BLaER1 treated with 17β-estradiol and CSF1 and Interleukin-3, amounts not matched to agents 10 nM and 100 nM (cell line): Measurements from ENCODE around the gene PSMA7.

Source experiments
- H3K27ac ChIP-seq, 11 experiments: shearing (Covaris generic); formaldehyde crosslinking; 2 replicates each; pipeline ENCODE4 v1.8.1; 2022
- H3K27me3 ChIP-seq, 11 experiments: shearing (Covaris generic); formaldehyde crosslinking; 2 replicates each; pipeline ENCODE4 v1.8.1; 2022
- H3K36me3 ChIP-seq, 11 experiments: shearing (Covaris generic); formaldehyde crosslinking; 2 replicates each; pipeline ENCODE4 v1.8.1; 2022
- H3K4me1 ChIP-seq, 10 experiments: shearing (Covaris generic); formaldehyde crosslinking; 2 replicates each; pipeline ENCODE4 v1.8.1; 2022
- H3K4me2 ChIP-seq, 11 experiments: shearing (Covaris generic); formaldehyde crosslinking; 2 replicates each; pipeline ENCODE4 v1.8.1; 2022
- H3K4me3 ChIP-seq, 10 experiments: shearing (Covaris generic); formaldehyde crosslinking; 2 replicates each; pipeline ENCODE4 v1.8.1; 2022
- H3K9ac ChIP-seq, 11 experiments: shearing (Covaris generic); formaldehyde crosslinking; 2 replicates each; pipeline ENCODE4 v1.8.1; 2022
- H3K9me3 ChIP-seq, 11 experiments: shearing (Covaris generic); formaldehyde crosslinking; replicated peaks in 1 of 11; 2 replicates each; pipeline ENCODE4 v1.8.1; 2022
- H4K20me1 ChIP-seq, 11 experiments: shearing (Covaris generic); formaldehyde crosslinking; 2 replicates each; pipeline ENCODE4 v1.8.1; 2022
- Cebpa-rat ChIP-seq, 11 experiments: shearing (Covaris generic); IDR thresholded peaks; 2 replicates each; pipeline ENCODE4 v1.8.1; 2022

The PSMA7 gene

DNA sequence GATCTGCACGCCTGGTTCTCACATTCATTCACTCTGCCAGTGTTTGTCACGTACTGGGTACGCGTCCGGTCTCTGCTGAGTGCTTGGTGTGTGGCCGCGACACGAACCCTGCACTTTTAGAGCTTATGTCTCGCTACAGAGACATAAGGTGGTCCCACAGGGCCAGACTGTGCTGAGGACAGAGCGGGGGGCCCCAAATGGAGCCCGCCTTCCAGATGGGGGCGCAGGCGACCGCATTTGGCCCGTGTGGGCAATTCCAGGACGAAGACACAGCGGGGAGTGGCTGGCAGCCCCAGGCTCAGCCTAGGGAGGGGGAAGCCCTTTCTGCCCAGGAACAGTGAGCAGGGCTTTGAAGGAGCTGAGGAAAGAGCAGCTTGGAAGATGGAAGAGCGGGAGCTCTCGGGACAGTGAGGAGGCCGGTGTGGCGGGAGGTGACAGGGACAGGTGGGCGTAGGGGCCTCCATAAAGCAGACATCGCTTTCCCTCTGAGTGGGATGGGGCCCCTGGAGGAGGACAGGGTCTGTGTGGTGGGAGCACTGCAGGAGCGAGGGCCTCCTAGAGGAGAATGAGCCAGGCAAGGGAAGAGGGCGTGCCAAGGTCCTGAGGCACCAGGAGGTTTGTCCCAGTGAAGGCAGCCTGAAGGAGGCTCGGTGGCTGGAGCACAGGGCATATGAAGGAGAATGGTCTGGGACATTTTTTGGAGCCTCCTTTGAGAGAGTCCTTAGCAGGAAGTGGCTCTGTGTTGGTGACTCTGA is 31.9 kb upstream of the PSMA7 start:
- Histone ChIP-seq H3K9ac (no peak overlapping the region; a peak in 1 of 22 replicates), H3K9me3 (no peaks in the 10 kb centered on the region), H3K4me3 (no peak overlapping the region), H3K27me3 (no peaks in the 10 kb centered on the region), H3K4me1 (no peaks in the 10 kb centered on the region), H3K4me2 (no peak overlapping the region), H3K36me3 (peaks cover 52 to 93% (median 71%) of the 10 kb centered on the region in 11 experiments), H4K20me1 (peaks cover 0 to 6% (median 0%) of the 10 kb centered on the region in 11 experiments; a peak in 2 of 22 replicates), H3K27ac (no peak overlapping the region)
- no peak for TF ChIP-seq Cebpa-rat (IDR thresholded peaks at IDR 0.05)

DNA sequence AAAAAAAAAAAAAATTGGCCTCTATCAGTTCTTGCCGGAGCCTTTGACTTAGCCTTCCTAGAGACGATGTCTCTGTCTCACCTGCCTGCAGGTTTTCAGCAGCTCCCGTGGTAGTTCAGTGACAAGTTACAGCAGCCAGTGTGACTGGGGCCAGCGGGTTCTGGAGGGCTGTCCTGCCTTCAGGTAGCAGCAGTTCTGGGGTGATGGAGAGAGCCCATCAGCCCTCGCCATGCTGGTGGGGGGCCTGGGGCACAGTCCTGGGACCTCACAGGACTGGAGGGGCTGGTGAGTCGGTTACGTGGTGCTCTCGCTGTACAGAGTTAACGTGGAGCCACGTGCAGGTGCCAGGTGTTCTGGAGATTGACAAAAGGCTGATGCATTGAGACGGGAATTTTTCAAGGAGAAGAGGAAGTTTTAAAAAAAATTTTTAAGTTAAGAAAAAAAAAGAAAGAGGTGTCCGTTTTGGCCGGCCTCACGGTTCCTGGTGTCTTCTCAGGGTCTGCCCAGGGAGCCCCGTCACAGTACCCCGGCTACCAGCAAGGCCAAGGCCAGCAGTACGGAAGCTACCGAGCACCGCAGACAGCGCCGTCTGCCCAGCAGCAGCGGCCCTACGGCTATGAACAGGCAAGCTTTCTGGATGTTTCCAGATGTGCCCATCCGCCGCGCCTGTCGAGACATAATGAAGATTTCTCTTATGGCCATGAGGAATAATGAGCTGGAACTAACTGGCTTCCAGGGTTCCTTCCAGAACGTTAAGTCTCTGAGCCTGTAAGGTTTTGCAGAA is 31.0 kb upstream of the PSMA7 start:
- Histone ChIP-seq H3K4me1 (no peaks in the 10 kb centered on the region), H3K4me3 (no peak overlapping the region), H3K4me2 (no peak overlapping the region), H3K36me3 (peaks cover 58 to 96% (median 76%) of the 10 kb centered on the region in 11 experiments), H3K27me3 (no peaks in the 10 kb centered on the region), H3K27ac (no peak overlapping the region), H3K9me3 (no peaks in the 10 kb centered on the region), H3K9ac (no peak overlapping the region; a peak in 1 of 22 replicates), H4K20me1 (peaks cover 0 to 14% (median 0%) of the 10 kb centered on the region in 11 experiments; a peak in 2 of 22 replicates)
- TF ChIP-seq Cebpa-rat (IDR thresholded peaks at IDR 0.05) = no peak

DNA sequence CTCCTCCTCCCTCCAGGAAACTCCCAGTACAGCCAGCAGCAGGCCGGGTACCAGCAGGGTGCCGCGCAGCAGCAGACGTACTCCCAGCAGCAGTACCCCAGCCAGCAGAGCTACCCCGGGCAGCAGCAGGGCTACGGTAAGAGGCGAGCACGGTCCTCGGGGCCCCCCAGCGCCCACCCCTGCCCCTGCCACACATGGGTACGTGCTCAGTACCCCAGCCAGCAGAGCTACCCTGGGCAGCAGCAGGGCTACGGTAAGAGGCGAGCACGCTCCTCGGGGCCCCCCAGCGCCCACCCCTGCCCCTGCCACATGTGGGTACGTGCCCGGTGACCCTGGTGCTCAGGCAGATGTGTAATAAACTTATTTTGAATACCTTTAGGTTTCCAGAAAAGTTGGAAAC is 29.5 kb upstream of the PSMA7 start:
- no peaks in the 10 kb centered on the region for H3K4me1 ChIP-seq
- H3K27ac ChIP-seq = no peak overlapping the region
- no peak overlapping the region for H3K9ac ChIP-seq
- TF ChIP-seq Cebpa-rat (IDR thresholded peaks at IDR 0.05) = no peak
- peaks cover 65 to 97% (median 81%) of the 10 kb centered on the region in 11 experiments for H3K36me3 ChIP-seq
- no peaks in the 10 kb centered on the region for H3K27me3 ChIP-seq
- H4K20me1 ChIP-seq = peaks cover 0 to 29% (median 0%) of the 10 kb centered on the region in 11 experiments; a peak in 4 of 22 replicates
- no peak overlapping the region for H3K4me3 ChIP-seq
- H3K4me2 ChIP-seq = no peak overlapping the region
- H3K9me3 ChIP-seq = no peaks in the 10 kb centered on the region

DNA sequence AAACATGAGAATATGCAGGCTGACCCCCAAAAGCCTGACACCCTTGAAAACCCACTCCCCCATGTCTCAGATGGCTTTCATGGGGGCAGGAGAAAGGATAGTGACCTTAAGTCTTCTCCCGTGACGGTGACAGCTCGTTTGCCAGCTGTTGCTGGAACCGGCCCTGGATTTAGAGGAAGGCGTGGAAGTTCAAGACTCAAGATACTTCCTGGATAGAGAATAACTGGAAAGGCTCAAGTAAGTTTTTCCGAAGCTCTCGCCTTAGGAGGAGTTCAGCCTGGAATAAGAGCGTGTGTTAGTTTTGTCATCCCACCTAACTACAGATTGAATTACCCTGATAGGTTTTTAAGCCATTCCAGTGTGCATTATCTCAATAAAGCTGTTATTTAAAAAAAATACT is 28.1 kb upstream of the PSMA7 start:
- Histone ChIP-seq H3K4me1 (no peaks in the 10 kb centered on the region), H3K4me2 (no peak overlapping the region), H4K20me1 (peaks cover 0 to 36% (median 0%) of the 10 kb centered on the region in 11 experiments; a peak in 4 of 22 replicates), H3K36me3 (peaks cover 71 to 99% (median 85%) of the 10 kb centered on the region in 11 experiments), H3K9me3 (no peaks in the 10 kb centered on the region), H3K9ac (no peak overlapping the region), H3K27me3 (no peaks in the 10 kb centered on the region), H3K4me3 (no peak overlapping the region), H3K27ac (no peak overlapping the region)
- TF ChIP-seq Cebpa-rat (IDR thresholded peaks at IDR 0.05) = no peak

DNA sequence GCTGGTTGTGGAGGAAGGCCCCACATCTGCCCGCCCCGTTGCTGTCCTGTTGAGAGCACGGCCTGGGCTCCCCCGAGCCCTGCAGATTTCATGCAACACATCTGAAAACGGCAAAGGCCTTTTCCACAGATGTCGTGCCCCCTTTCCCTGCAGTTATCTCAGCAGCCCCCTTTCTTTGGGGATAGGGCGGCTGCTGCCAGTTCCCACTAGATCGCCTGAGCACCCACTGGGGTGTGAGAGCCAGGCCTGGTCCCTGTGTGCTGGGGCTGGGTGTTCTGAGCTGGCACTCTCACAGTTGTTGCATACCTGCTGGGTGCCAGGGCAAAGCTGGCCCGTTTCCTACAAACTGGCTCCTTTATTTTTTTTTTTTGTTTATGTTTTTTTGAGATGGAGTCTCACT is 27.3 kb upstream of the PSMA7 start:
- Histone ChIP-seq H3K9me3 (no peaks in the 10 kb centered on the region), H3K36me3 (peaks cover 71 to 99% (median 88%) of the 10 kb centered on the region in 11 experiments), H3K4me3 (no peak overlapping the region), H3K27ac (no peak overlapping the region), H4K20me1 (peaks cover 0 to 39% (median 0%) of the 10 kb centered on the region in 11 experiments; a peak in 6 of 22 replicates), H3K4me1 (no peaks in the 10 kb centered on the region), H3K9ac (no peak overlapping the region), H3K4me2 (no peak overlapping the region), H3K27me3 (no peaks in the 10 kb centered on the region)
- TF ChIP-seq Cebpa-rat (IDR thresholded peaks at IDR 0.05) = no peak

DNA sequence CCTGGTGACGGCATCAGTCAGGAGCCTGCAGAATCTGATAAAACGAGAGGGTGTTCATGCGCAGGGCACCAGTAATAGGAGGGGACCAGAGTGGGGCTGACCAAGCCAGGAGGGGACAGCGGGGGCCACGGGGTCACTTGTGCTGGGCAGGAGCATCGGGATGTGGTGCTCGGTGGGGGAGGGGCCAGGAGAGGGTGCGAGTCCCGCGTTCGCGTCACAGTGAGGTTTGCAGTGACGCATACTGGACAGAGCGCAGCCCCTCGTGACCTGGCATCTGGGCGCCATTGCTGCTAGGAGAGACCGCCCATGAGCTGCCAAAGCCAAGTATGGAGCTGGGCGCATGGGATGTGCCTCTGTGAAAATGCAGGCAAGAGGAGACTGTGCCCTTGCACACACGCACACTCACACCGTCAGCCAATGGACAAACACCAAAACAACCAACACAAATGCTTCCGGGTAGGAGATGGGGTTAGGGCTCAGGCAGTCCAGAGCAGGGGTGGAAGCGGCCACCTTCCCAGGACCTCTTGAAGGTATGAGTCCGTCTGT is 25.8 kb upstream of the PSMA7 start:
- TF ChIP-seq Cebpa-rat (IDR thresholded peaks at IDR 0.05) = no peak
- Histone ChIP-seq H3K9ac (no peak overlapping the region), H3K27me3 (no peaks in the 10 kb centered on the region), H3K4me2 (no peak overlapping the region), H3K27ac (no peak overlapping the region), H3K9me3 (no peaks in the 10 kb centered on the region), H3K4me3 (no peak overlapping the region), H3K4me1 (no peaks in the 10 kb centered on the region), H3K36me3 (peaks cover 71 to 99% (median 88%) of the 10 kb centered on the region in 11 experiments), H4K20me1 (peaks cover 0 to 53% (median 0%) of the 10 kb centered on the region in 11 experiments; a peak in 11 of 22 replicates)

DNA sequence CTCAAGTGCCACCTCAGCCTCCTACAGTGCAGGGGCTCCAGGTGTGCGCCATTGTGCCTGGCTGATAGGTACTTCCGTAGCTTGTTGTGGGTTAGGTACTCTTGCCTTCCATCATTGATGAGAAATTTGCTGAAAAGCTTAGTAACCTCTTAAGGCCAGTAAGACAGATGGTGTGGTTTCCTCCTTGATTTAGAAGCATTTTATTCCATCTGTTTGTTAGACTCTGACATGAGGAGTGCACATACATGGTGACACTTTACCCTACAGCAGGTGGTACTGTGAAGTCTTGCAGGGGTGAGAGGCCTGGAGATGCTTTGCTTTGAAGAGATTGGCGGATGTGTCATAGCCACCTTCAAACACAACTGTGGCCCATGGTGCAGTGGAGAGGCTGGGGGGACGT is 24.9 kb upstream of the PSMA7 start:
- H3K9me3 ChIP-seq = no peaks in the 10 kb centered on the region
- no peaks in the 10 kb centered on the region for H3K27me3 ChIP-seq
- H3K36me3 ChIP-seq = peaks cover 71 to 99% (median 89%) of the 10 kb centered on the region in 11 experiments
- H4K20me1 ChIP-seq = peaks cover 0 to 58% (median 0%) of the 10 kb centered on the region in 11 experiments; a peak in 11 of 22 replicates
- no peaks in the 10 kb centered on the region for H3K4me1 ChIP-seq
- H3K4me2 ChIP-seq = no peak overlapping the region
- no peak overlapping the region for H3K4me3 ChIP-seq
- no peak overlapping the region for H3K27ac ChIP-seq
- TF ChIP-seq Cebpa-rat (IDR thresholded peaks at IDR 0.05) = no peak
- no peak overlapping the region for H3K9ac ChIP-seq

DNA sequence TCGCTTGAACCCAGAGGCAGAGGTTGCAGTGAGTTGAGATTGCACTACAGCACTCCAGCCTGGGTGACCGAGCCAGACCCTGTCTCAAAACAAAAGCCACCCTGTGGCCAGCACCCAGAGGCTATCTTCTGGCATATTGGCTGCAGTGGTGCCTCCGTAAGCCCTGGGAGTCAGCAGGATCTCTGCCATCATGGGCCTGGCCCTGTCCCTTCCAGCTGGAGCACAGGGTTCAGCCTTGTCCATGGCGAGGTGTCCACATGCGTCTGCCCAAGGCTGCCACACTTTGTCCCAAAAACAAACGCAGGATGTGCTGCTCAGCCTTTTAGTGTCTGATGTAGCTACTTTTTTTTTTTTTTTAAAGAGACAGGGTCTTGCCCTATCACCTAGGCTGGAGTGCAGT is 24.3 kb upstream of the PSMA7 start:
- Histone ChIP-seq H4K20me1 (peaks cover 0 to 64% (median 3%) of the 10 kb centered on the region in 11 experiments; a peak in 11 of 22 replicates), H3K9ac (no peak overlapping the region), H3K36me3 (peaks cover 75 to 99% (median 89%) of the 10 kb centered on the region in 11 experiments), H3K27me3 (no peaks in the 10 kb centered on the region), H3K4me2 (no peak overlapping the region), H3K27ac (no peak overlapping the region), H3K4me3 (no peak overlapping the region), H3K4me1 (no peaks in the 10 kb centered on the region), H3K9me3 (no peaks in the 10 kb centered on the region)
- no peak for TF ChIP-seq Cebpa-rat (IDR thresholded peaks at IDR 0.05)
